ENCODE measurements around the gene PTPRA.
"Not testable (repeated sequence)": the region's sequence is repeated elsewhere in the genome, so short reads cannot be mapped to it uniquely, and the experiment has no call there.

The PTPRA gene

DNA sequence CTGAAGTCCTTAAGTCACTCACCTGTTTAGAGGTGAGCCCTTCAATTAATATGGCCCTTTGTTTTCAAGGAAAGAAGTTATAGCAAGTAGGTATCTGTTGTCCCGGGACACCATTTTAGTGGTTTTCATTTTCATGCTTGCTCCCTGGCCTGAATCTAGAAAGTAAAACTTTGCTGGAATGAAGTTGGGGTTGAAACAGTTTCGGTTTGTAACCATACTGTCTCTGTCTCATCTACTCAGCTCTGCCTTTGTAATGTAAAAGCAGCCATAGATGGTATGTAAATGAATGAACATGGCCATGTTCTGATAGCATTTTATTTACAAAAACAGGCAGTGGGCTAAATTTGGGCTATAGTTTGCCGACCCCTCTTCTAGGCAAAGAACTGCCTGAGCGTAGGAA is 105.2 kb downstream of the PTPRA start:
- no peak for DNase-seq (ENCODE audit: low read depth, low spot score)

DNA sequence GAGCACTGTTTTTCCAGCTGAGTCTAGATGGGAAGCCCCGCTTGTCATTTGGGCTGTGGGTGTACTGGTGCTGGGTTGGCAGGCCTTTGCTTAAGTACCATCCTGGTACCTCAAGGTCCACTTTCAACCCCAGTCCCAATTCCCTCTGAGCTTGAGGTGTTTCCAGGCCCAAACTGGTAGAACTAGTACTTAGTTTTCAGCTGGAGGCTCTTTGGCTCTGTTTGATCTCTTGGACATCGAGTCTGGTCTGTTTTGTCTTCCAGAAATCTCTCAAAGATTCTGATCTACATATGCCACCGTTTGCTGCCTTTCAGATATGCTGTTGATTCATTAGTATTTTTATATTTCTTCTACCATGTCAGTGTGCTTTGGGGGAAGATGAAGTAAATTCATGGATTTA is 108.4 kb downstream of the PTPRA start:
- no peak for DNase-seq (ENCODE audit: low read depth, low spot score)
- no peak overlapping the region for H3K4me3 ChIP-seq (ENCODE audit: low read length)

More for the DNA sequence above, 105.2 kb downstream of the PTPRA start:
- H3K4me3 ChIP-seq (ENCODE audit: low read length): no peak overlapping the region

DNA sequence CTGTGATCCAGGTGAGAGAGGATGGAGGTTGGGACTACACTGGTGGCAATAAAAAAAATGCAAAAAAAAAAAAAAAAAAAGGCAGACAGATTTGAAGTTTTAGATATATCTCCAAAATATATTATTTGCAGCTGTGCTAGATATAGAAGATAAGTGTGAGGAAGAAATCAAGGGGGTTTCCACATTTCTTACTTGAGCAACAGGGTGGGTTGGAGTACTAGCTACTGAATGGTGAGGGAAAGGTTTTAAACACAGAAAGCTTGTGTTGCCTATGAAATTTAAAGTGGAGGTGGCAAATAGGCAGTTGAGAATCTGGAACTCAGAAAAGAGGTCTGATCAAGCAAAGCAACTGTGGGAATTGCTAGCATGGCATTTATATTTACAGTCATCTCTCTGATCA is 110.2 kb downstream of the PTPRA start:
- H3K4me3 ChIP-seq (ENCODE audit: low read length): no peak overlapping the region
- no peak for DNase-seq (ENCODE audit: low read depth, low spot score)

DNA sequence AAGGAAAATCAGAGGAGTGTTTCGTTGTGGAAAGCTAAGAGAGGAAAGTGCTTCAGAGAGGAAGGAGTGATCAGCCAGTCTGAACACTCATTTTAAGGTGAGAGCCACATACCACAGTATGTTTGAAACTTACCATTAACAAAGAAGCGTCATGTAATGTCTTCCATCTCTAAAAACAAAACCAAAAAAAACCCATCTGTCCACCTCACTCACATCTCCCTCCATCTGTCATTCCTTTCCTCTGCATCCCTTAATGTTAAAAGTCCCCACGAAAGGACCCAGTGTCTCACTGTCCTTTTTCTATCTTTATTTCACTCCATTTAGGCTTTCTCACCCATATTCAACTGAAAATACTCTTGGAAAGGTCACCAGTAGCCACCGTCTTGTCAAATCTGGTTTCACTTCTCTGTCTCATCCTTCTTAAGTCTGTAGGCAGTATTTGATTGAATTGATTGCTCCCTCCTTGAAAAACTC is 110.8 kb downstream of the PTPRA start:
- H3K4me3 ChIP-seq (ENCODE audit: low read length): no peak overlapping the region
- DNase-seq (ENCODE audit: low read depth, low spot score): no peak

DNA sequence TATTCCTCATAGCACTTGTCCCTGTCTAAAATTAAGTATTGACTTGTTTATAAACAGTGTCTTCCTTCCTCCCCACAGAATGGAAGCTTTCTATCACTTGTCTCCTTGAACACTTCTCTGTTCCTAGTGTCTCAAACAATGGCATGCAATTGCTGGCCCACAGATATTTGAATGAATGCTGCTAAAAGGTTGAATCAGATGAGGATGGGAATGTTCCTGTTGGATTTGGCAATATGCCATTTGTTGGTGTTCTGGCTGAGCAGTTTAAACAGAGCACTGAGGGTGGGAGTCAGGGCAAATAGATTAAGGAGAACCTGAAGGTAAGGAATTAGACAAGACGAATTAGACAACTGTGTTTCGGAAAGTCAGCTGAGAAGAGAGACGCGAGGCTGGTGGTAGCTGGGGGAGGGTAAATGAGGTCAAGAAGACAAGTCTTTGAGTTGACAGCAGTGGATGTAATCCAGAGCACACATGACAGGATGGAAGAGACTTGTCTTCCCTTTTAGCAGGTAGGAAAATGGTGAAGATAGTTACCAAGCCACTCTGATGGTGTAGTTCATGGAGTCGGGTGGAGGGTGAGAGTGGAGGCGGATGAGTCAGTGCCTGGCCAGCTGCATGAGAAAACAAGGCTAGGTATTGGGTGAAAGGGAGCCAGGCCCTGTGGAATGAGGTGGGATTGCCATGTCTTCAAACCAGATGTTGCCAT is 111.8 kb downstream of the PTPRA start:
- DNase-seq (ENCODE audit: low read depth, low spot score): no peak
- no peak overlapping the region for H3K4me3 ChIP-seq (ENCODE audit: low read length)

DNA sequence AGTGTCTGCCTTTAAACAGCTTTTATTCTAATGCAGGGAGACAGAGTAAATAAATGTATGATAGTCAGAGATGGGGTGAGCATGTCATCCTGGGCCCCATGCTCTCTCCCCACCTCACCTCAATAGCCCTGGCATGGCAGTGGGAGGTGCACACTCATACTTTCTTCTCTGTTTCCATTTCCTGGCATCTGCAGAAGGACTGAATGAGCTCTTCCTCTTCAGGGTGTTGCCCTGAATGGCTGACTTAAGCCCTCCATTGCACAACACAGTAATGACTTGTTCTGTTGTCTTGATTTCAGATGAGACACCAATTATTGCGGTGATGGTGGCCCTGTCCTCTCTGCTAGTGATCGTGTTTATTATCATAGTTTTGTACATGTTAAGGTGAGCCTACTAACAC is 113.2 kb downstream of the PTPRA start:
- H3K4me3 ChIP-seq (ENCODE audit: low read length): no peak overlapping the region
- no peak for DNase-seq (ENCODE audit: low read depth, low spot score)

DNA sequence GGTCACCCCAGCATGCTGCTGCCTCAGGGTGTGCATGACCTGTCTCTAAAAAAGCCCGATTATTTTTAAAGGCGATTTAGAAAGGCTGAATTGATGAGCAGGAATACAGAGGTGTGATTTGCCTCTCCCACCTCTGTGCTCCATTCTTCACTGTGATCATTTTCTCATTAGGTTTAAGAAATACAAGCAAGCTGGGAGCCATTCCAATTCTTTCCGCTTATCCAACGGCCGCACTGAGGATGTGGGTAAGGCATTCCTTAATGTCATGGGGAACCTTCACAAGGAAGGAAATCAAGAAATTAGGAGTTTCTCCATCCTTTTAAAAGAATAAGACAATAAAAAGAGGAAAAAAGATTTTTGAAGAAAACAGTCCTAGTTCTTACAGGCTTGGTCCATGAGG is 114.6 kb downstream of the PTPRA start:
- DNase-seq (ENCODE audit: low read depth, low spot score): no peak
- no peak overlapping the region for H3K4me3 ChIP-seq (ENCODE audit: low read length)

DNA sequence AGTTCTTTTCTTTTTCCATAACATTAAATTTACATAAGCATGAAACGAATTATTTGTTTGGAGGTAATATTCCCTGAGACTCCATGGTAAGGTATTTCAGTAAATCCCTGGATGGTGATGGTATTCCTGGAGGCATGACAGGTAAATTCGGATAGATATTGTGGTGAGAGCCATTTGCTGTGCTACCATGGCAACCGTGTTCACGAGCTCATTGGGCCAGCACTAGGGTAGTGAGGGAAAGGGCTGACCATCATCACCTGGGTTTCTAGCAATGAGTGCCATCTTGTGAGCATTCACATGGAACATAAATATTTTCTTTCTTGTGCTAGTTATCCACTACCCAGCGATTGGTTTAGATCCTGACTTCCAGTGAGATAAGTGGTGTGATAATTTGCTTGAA is 118.3 kb downstream of the PTPRA start:
- no peak overlapping the region for H3K4me3 ChIP-seq (ENCODE audit: low read length)
- DNase-seq (ENCODE audit: low read depth, low spot score): no peak

DNA sequence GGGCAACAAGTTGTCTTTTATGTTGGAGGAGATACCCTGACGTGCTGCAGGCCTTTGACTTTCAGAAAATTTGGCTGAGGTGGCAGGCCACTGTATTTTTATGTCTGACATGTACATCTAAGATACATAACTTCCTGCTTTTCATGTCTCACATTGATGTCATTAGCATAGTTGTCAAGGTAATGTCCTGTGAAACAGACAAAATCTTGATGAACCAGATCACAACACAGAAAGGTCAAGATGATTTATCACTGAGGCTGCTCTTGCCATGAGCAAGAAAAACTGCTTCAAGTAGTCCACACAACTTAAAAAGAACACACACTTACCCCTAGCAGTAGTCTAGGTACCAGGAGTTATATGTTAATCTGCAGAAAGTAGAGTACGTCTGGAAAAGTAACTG is 120.0 kb downstream of the PTPRA start:
- no peak for DNase-seq (ENCODE audit: low read depth, low spot score)
- H3K4me3 ChIP-seq (ENCODE audit: low read length): no peak overlapping the region

DNA sequence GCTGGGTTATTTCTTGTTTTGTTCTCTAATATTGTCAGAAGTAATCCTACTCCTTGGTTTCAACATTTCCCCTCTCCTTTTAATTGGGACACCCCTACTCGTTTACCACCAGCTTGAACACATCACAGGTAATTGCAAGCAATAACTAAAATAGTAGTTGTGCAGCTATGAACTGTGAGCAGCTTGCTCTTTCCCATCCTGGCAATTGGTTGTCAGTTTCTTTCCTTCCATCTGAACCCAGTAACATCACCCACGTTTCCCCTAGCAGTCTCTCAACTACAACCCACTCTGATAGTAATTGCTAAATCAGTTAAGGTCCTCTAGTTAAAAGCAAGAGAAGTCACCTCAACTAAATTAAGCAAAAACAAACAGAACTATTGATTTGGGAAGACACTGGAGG is 122.5 kb downstream of the PTPRA start:
- H3K4me3 ChIP-seq (ENCODE audit: low read length): no peak overlapping the region
- DNase-seq (ENCODE audit: low read depth, low spot score): no peak

DNA sequence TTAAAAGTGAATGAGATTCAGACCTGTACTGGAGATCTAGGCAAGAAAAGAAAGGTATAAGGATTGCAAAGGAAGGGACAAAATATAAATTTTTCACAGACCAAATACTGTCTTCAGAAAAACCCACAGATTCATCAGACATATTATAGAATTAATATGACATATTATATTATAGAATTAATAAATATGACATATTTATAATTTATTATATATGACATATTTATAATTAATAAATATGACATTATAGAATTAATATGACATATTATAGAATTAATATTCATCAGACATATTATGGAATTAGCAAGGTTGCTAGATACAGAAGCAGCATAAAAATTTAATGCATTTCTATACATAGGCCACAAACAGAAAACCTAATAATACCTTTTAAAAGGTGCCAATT is 125.4 kb downstream of the PTPRA start:
- no peak for DNase-seq (ENCODE audit: low read depth, low spot score)
- no peak overlapping the region for H3K4me3 ChIP-seq (ENCODE audit: low read length)

DNA sequence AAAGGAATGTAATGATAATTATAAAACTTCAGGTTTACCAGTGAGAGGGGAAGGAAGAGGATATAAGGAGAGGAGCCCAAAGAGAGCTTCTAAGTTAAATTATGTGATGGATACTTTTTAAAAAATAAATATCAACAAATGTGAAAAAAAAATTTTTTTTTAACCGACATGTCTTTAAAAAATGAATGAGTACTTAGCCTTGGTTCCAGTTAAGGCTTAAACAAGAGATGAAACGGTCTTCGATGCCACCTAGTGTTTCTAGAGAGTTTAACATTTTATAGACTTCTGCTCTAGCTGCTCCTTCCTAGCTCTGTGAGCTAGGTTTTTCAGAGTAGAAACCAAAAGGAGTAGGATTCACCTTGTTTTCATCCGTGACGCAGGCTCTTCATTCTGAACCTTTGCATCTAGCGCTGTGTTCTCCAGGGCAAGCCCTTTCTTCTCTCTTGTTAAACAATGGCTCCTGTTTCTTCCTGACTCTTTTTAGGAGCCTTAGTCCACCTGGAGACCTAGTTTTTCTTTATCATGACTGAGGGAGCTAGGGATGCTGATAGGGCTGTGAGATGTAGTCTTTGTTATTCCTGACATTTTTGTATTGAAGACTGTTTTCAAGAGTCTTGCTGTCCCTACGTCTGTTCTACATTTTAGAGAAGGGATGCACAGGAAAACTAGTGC is 127.7 kb downstream of the PTPRA start:
- H3K4me3 ChIP-seq (ENCODE audit: low read length): no peak overlapping the region
- DNase-seq (ENCODE audit: low read depth, low spot score): peak; percentile 66

DNA sequence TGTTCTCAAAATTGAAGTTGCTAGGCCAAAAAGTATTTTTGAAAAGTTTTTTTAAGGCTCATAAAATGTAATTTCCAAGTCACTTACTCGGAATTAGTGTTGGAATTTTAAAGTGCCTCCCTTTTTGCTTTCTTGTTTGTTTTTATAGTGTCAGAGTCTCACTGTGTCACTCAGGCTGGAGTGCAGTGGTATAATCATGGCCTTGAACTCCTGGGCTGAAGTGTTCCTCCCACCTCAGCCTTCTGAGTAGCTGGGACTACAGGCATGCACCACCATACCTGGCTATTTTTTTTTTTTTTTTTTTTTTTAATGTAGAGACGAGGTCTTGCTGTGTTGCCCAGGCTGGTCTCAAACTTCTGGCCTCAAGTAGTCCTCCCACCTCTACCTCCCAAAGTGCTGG is 130.1 kb downstream of the PTPRA start:
- no peak for DNase-seq (ENCODE audit: low read depth, low spot score)
- no peak overlapping the region for H3K4me3 ChIP-seq (ENCODE audit: low read length)

DNA sequence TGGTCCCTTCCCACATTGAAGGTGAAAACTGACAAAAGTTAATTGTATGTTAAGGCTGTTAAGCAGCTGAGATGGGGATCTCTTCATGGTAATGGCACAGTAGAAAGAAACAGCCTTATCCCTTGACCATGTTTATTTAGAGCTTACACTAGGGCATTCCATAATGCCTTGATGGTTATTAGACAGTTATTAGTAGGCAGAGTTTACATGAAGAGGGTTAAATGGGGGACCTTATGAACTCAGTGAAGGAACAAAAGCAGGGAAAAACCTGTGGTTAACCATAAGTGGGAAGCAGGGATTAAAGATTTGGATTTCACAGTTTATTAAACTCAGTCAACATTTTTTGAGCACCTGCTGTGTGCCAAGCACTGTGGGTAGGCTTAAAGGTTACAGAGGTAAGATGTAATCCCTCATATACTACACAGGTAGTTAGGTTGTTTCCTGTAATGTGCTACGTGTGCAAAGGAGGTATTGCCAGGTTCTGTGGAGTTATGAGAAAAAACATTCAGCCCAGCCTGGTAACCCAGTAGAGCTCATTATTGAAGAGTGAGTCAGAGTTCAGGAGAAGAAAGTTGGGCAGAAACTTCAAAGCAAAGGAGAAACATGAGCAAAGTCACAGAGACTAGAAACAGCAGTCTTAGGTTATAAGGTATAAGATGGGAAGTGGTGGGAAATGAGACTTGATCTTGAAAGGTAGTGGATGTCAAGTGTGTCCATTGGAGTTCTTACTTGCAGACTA is 137.9 kb downstream of the PTPRA start:
- DNase-seq (ENCODE audit: low read depth, low spot score): no peak
- no peak overlapping the region for H3K4me3 ChIP-seq (ENCODE audit: low read length)

DNA sequence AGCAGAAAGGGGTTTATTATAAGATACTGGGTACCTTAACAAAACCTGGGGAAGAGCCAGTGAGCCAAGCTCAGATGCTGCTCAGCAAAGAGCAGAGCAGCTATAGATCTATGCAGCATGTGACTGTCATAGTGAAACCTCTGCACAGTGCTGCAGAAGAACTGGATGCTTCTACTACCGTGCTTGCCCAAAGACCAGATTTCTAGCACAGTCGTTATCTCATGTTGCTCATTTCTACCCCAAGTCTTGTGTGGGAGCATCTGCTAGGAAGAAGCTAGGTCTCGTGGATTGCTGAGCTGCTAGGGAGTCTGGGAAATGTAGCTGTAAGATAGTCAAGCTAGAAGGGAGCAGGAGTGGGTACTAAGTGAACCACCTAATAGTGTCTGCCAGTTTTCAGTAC is 138.5 kb downstream of the PTPRA start:
- DNase-seq (ENCODE audit: low read depth, low spot score): no peak
- H3K4me3 ChIP-seq (ENCODE audit: low read length): no peak overlapping the region

DNA sequence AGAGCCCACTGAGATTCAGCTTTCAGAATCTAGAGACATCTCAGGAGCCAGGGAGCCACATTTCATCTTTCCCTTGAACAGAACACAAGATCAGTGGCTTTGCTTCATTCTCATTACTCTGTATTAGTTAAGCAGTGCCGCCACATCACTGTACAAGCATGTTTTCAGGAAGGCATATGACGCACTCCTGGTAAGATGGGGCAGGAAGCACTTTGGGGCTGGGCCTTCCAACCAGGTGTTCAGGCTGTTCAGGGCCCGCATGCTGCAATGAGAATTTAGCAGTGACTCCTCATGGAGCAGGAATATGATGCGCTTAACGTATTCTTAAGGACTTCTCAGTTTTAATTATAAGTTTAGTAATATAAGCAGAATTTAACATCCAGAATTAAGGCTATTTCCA is 140.5 kb downstream of the PTPRA start:
- H3K4me3 ChIP-seq (ENCODE audit: low read length): no peak overlapping the region
- DNase-seq (ENCODE audit: low read depth, low spot score): no peak

DNA sequence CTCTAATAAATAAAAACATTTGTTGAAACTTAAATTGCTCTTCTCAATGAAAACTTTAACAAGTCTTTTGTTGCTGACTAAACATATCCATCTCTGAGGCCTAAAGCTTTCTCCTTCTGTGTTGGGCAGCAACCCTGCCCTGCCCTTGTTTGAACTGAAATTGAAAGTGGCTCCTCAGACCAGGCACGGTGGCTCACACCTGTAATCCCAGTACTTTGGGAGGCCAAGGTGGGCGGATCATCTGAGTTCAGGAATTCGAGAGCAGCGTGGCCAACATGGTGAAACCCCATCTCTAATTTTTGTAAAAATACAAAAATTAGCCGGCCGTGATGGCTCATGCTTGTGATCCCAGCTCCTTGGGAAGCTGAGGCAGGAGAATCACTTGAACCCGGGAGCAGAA is 140.9 kb downstream of the PTPRA start:
- H3K4me3 ChIP-seq (ENCODE audit: low read length): no peak overlapping the region
- DNase-seq (ENCODE audit: low read depth, low spot score): no peak

DNA sequence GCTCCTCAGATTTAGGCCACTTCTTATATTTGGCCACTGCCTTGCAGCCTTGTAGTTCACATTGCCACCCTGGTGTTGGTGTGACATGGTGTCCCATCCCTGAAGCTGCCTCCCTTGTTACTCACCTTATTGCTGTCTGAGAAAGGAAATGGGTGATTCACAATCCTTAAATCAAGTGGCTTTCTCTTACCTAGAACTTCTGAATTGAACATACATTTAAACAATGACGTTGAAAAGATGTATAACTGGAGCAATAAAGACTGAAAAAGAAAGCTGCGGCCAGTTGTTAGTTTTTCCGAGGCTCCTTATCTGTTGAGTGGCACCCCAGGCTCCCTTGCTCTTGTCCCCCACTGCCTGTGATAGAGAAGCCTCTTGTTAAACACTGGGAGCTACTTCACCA is 141.4 kb downstream of the PTPRA start:
- no peak for DNase-seq (ENCODE audit: low read depth, low spot score)
- H3K4me3 ChIP-seq (ENCODE audit: low read length): no peak overlapping the region

DNA sequence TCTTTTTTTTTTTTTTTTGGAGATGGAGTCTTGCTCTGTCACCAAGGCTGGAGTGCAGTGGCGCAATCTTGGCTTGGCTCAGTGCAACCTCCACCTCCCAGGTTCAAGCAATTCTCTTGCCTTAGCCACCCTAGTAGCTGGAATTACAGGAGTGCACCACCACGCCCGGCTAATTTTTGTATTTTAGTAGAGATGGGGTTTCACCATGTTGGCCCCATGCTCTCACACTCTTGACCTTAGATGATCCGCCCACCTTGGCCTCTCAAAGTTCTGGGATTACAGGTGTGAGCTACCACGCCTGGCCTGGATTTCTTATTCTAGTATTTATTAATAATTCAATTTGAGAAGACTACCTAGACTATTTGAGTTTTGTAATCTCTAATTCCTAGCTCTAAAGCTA is 142.0 kb downstream of the PTPRA start:
- H3K4me3 ChIP-seq (ENCODE audit: low read length); DNase-seq (ENCODE audit: low read depth, low spot score): not testable (repeated sequence)

DNA sequence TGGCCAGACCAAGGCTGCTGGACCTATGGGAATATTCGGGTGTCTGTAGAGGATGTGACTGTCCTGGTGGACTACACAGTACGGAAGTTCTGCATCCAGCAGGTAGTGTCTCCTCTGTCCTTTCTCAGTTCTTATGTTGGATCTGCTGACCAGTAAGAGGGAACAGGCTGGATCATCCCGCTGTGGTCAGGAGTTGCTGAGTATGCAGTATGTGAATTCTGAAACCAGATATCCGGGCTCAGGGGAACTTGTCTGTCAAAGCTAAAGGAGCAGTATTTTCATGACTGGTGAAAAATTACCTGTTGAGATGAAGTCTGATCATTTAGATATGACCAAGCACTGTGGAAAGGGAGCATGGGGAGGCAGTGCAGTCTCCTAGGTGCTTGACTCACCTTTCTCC is 148.0 kb downstream of the PTPRA start:
- no peak overlapping the region for H3K4me3 ChIP-seq (ENCODE audit: low read length)

More for the DNA sequence above, 148.0 kb downstream of the PTPRA start:
- DNase-seq (ENCODE audit: low read depth, low spot score): no peak
